Ovary (tissue), 9 donors: ENCODE results near the gene POR. TPM values are rescaled to one million over a fixed set of nuclear protein-coding genes. Genes with fewer than 3 reads are reported as not detected.

Source experiments
- DNase-seq, 5 donors: peaks; one replicate each; pipeline ENCODE4 v3.0.0-alpha.2; 2019 to 2020
- H3K27ac ChIP-seq, 2 donors: fragments of 200-600 bp; one replicate each; pipeline versions ENCODE4 v1.5.1 to v1.8.0; 2019 to 2022
- H3K27me3 ChIP-seq: fragments of 200-600 bp; one replicate; pipeline ENCODE4 v1.8.0; 2022
- H3K36me3 ChIP-seq: fragments of 200-600 bp; sonication (generic); one replicate; pipeline ENCODE4 v1.5.1; 2019
- H3K4me1 ChIP-seq: one replicate; pipeline ENCODE4 v1.8.1; 2013; ENCODE audit warnings: mild to moderate bottlenecking, moderate library complexity; ENCODE audit not compliant: insufficient read depth
- H3K4me3 ChIP-seq: fragments of 200-600 bp; sonication (generic); one replicate; pipeline ENCODE4 v1.5.1; 2017
- H3K9me3 ChIP-seq, 2 donors: fragments of 200-600 bp in 1 of 2; sonication (generic) in 1 of 2; one replicate each; pipeline versions ENCODE4 v1.5.1 to v1.8.1; 2013 to 2019; ENCODE audit warnings: mild to moderate bottlenecking in 1 of 2, moderate library complexity in 1 of 2
- CTCF ChIP-seq, 3 donors: fragments of 450-650 bp in 2 of 3; fragments of 200-600 bp in 1 of 3; IDR thresholded peaks; one replicate each; pipeline versions ENCODE4 v1.5.1 to v1.8.0; 2016 to 2022; ENCODE audit warnings: antibody characterized with exemption in 3 of 3, mild to moderate bottlenecking in 1 of 3
- EP300 ChIP-seq: sonication (generic); formaldehyde crosslinking; IDR thresholded peaks from one replicate; pipeline ENCODE4 v1.6.1; 2017; ENCODE audit warnings: antibody characterized with exemption
- POLR2A ChIP-seq: fragments of 450-650 bp; IDR thresholded peaks from one replicate; pipeline ENCODE4 v1.6.1; 2017; ENCODE audit warnings: antibody characterized with exemption, mild to moderate bottlenecking, moderate library complexity
- WGBS, 3 donors: extraction: QIAGEN DNeasy Blood & Tissue Kit in 1 of 3; methylation state at CpG; one replicate each; pipeline versions ENCODE4 v1.1.5 to v1.1.7; 2013 to 2017; 5-methylcytosine and 5-hydroxymethylcytosine counted together
- intact Hi-C, 4 donors: fragments of 100-400 bp; cut with DNase I; formaldehyde crosslinking; loops; one replicate each; pipeline versions ENCODE4 v1.11.0 to v1.15.1; 2022 to 2023
- polyA plus RNA-seq, 2 donors: library from polyadenylated mRNA; stranded (reverse); fragments of 200-250 nt in 1 of 2; fragments of 350-450 nt in 1 of 2; fragmentation: Illumina TruSeq in 1 of 2; extraction: RNeasy Lipid Tissue Mini Kit (QIAGEN cat#74804) in 1 of 2; gene quantifications; one replicate each; pipeline ENCODE4 v1.2.3, GENCODE V29; 2013 to 2014
- total RNA-seq, 7 donors: library from RNA; depleted of rRNA in 2 of 7; stranded (reverse); fragments of >200 nt in 2 of 7; fragmentation: NEBNext Ultra II Directional in 3 of 7; extraction: Animal tissue kit (Norgen Biotek cat#: 25700) in 3 of 7; gene quantifications; one replicate each; pipeline versions ENCODE4 v1.1.0 to v1.2.4, GENCODE V29; 2016 to 2023
- donor health status: DM: no; HTN: no; CAD: no; lungs with moderate emphysema.
- donor health status: DM: no; HTN: no; CAD: no.
- donor health status: Bipolar disorder and iron deficiency.
- donor health status: DM: yes; HTN: yes; CAD: no.
- donor health status: DM: no; HTN: no; CAD: no.
- donor health status: DM: yes; HTN: yes; CAD: no.

The POR gene
- total and polyA plus RNA-seq, 9 donors: 71.8 to 191 (median 144) TPM

- DNase-seq: peak in 4 of 5 donors; percentile 25 to 55 (median 48)
- TF ChIP-seq EP300: no peak
- no peak for TF ChIP-seq CTCF (IDR thresholded peaks at IDR 0.05)
- peak; percentile 16 for TF ChIP-seq POLR2A
- H3K4me1 ChIP-seq: peaks cover 45% of the 10 kb centered on the region
- H3K36me3 ChIP-seq: no peaks in the 10 kb centered on the region
- H3K27ac ChIP-seq: peak overlapping the region; percentile 15 to 59
- H3K27me3 ChIP-seq: no peaks in the 10 kb centered on the region
- no peak overlapping the region for H3K4me3 ChIP-seq
- H3K9me3 ChIP-seq: no peaks in the 10 kb centered on the region
- intact Hi-C loops: loop anchor here in 1 of 4 donors (5.0 kb wide), 1 partner anchor 46 kb away; the partner anchor contains the start of gene POR
- WGBS, 3 donors: 61 to 67% (median 65%) methylated on average over 9 of the region's 9 CpGs
Measured at GRCh38 chr7:75963381-75963995, 48.5 kb downstream of the POR start.

GRCh38 chr7:75965617-75966016 is 50.7 kb downstream of the POR start:
- intact Hi-C loops: no loop called here
- no peak for DNase-seq
- Histone ChIP-seq H3K27ac (peak overlapping the region; percentile 39 to 54), H3K36me3 (no peaks in the 10 kb centered on the region), H3K27me3 (no peaks in the 10 kb centered on the region), H3K9me3 (no peaks in the 10 kb centered on the region), H3K4me3 (no peak overlapping the region), H3K4me1 (peaks cover 53% of the 10 kb centered on the region)
- 50 to 56% (median 55%) methylated on average over 13 of the region's 13 CpGs for WGBS, 3 donors
- TF ChIP-seq POLR2A: no peak
- TF ChIP-seq CTCF (IDR thresholded peaks at IDR 0.05): no peak
- no peak for TF ChIP-seq EP300

GRCh38 chr7:75966190-75966961 is 51.4 kb downstream of the POR start:
- no peaks in the 10 kb centered on the region for H3K27me3 ChIP-seq
- peaks cover 53% of the 10 kb centered on the region for H3K4me1 ChIP-seq
- TF ChIP-seq POLR2A (no peak), EP300 (peak; percentile 96)
- peak; percentile 50 to 78 (median 62) for DNase-seq
- no peaks in the 10 kb centered on the region for H3K36me3 ChIP-seq
- 10 to 32% (median 14%) methylated on average over 25 to 26 of the region's 26 CpGs for WGBS, 3 donors
- intact Hi-C loops: no loop called here
- no peaks in the 10 kb centered on the region for H3K9me3 ChIP-seq
- H3K27ac ChIP-seq: peak overlapping the region; percentile 44 to 54
- H3K4me3 ChIP-seq: no peak overlapping the region

GRCh38 chr7:75967055-75967454 is 52.1 kb downstream of the POR start:
- DNase-seq: peak in 2 of 5 donors; percentile 36 to 51
- no peaks in the 10 kb centered on the region for H3K9me3 ChIP-seq
- no peak overlapping the region for H3K4me3 ChIP-seq
- TF ChIP-seq CTCF (IDR thresholded peaks at IDR 0.05): no peak
- TF ChIP-seq POLR2A: no peak
- TF ChIP-seq EP300: no peak
- H3K4me1 ChIP-seq: peaks cover 55% of the 10 kb centered on the region
- H3K27ac ChIP-seq: peak overlapping the region; percentile 44 to 54
- WGBS, 3 donors: 87 to 93% (median 87%) methylated on average over 11 of the region's 11 CpGs
- intact Hi-C loops: no loop called here
- no peaks in the 10 kb centered on the region for H3K36me3 ChIP-seq
- H3K27me3 ChIP-seq: no peaks in the 10 kb centered on the region
